GM12878 (cell line): Measurements from ENCODE around the gene GPR107. TPM values are rescaled to one million over a fixed set of nuclear protein-coding genes. Genes with fewer than 3 reads are reported as not detected.

Experiments used
- ATAC-seq: fragments of 200-7000 bp; cut with Tn5 transposase; 3 replicates; pipeline ENCODE4 v1.9.1; 2020; ENCODE audit warnings: mild to moderate bottlenecking, moderate library complexity
- BruUV-seq: library from RNA; stranded (reverse); fragments of 400-500 nt; replicated peaks from 2 replicates; lab custom pipeline; 2021; lab: Mats Ljungman, UMichigan
- CTCF ChIA-PET: fragments of 300-600 bp; sonication (Branson Sonifier 250); formaldehyde crosslinking; extraction: SDS; loops from one replicate; lab custom pipeline; 2021; ENCODE audit warnings: inconsistent platforms; lab: Yijun Ruan, JAX
- POLR2A ChIA-PET: fragments of 350-600 bp; formaldehyde crosslinking; extraction: SDS; loops from one replicate; lab custom pipeline; 2021; ENCODE audit warnings: inconsistent platforms; lab: Charles Lee
- RAD21 ChIA-PET: fragments of 300-600 bp; sonication (Branson Sonifier 250); formaldehyde crosslinking; loops from one replicate; lab custom pipeline; 2023; ENCODE audit warnings: antibody characterized with exemption; ENCODE audit not compliant: unreplicated experiment; lab: Charles Lee
- SMC1A ChIA-PET: fragments of 300-600 bp; sonication (Branson Sonifier 250); formaldehyde crosslinking; loops from one replicate; lab custom pipeline; 2023; ENCODE audit not compliant: unreplicated experiment, uncharacterized antibody; lab: Charles Lee
- DNase-seq: peaks from one replicate; pipeline ENCODE4 v3.0.0-alpha.2; 2011; ENCODE audit warnings: low read depth, low spot score
- FAIRE-seq: peaks from 3 replicates; lab custom pipeline; 2011; peaks lifted over from hg19 to GRCh38; lab: Jason Lieb, UNC
- H2AFZ ChIP-seq: 2 replicates; pipeline ENCODE4 v1.6.0; 2011; ENCODE audit warnings: low read depth, low read length, control low read depth; ENCODE audit not compliant: control insufficient read depth
- H3K27ac ChIP-seq: 2 replicates; pipeline ENCODE4 v1.5.1; 2011; ENCODE audit warnings: control low read depth; ENCODE audit not compliant: control insufficient read depth, insufficient read depth
- H3K27me3 ChIP-seq, 2 experiments: replicated peaks in 1 of 2; 2 replicates each; pipeline versions ENCODE4 v1.6.0 to v1.6.1; 2011; ENCODE audit warnings: low read length in 1 of 2; ENCODE audit not compliant: control insufficient read depth in 2 of 2, insufficient read depth in 2 of 2
- H3K36me3 ChIP-seq, 2 experiments: 2 replicates each; pipeline ENCODE4 v1.5.1; 2011; ENCODE audit warnings: low read length in 1 of 2; ENCODE audit not compliant: control insufficient read depth in 2 of 2, insufficient read depth in 2 of 2
- H3K4me1 ChIP-seq: 2 replicates; pipeline ENCODE4 v1.6.1; 2011; ENCODE audit warnings: mild to moderate bottlenecking, low read length, moderate library complexity, mixed read lengths; ENCODE audit not compliant: control insufficient read depth, insufficient read depth
- H3K4me2 ChIP-seq: 2 replicates; pipeline ENCODE4 v1.6.0; 2011; ENCODE audit warnings: control low read depth; ENCODE audit not compliant: control insufficient read depth, insufficient read depth
- H3K4me3 ChIP-seq: fragments of 200-600 bp; sonication (generic); 2 replicates; pipeline ENCODE4 v1.5.1; 2016
- H3K79me2 ChIP-seq: 2 replicates; pipeline ENCODE4 v1.6.0; 2011; ENCODE audit warnings: low read length; ENCODE audit not compliant: control insufficient read depth, insufficient read depth
- H3K9ac ChIP-seq: 2 replicates; pipeline ENCODE4 v1.8.0; 2011; ENCODE audit warnings: low read length, control low read depth, mixed read lengths; ENCODE audit not compliant: control insufficient read depth, insufficient read depth
- H3K9me3 ChIP-seq: replicated peaks from 3 replicates; pipeline ENCODE4 v1.5.1; 2011; ENCODE audit warnings: mild to moderate bottlenecking, low read length; ENCODE audit not compliant: control insufficient read depth, insufficient read depth
- H4K20me1 ChIP-seq: 2 replicates; pipeline ENCODE4 v1.6.0; 2011; ENCODE audit not compliant: control insufficient read depth, insufficient read depth
- BMI1 ChIP-seq: fragments of 450-650 bp; IDR thresholded peaks from 2 replicates; pipeline ENCODE4 v1.6.1; 2016; ENCODE audit warnings: mild to moderate bottlenecking, moderate library complexity, borderline replicate concordance
- CHD1 ChIP-seq: IDR thresholded peaks from 2 replicates; pipeline ENCODE4 v1.6.1; 2012; ENCODE audit warnings: low read depth, low read length, improper control_type of control experiment
- MEF2A ChIP-seq: IDR thresholded peaks from 2 replicates; pipeline ENCODE4 v1.6.1; 2011; ENCODE audit warnings: low read depth, mild to moderate bottlenecking, low read length, moderate library complexity; ENCODE audit not compliant: insufficient read depth
- MTA2 ChIP-seq: fragments of 450-650 bp; IDR thresholded peaks from 2 replicates; pipeline ENCODE4 v1.6.1; 2016; ENCODE audit warnings: low read depth, mild to moderate bottlenecking, moderate library complexity
- SIN3A ChIP-seq: IDR thresholded peaks from 2 replicates; pipeline ENCODE4 v1.6.1; 2012; ENCODE audit warnings: low read depth, low read length, improper control_type of control experiment
- SMC3 ChIP-seq: IDR thresholded peaks from 2 replicates; pipeline ENCODE4 v1.6.1; 2011; ENCODE audit warnings: low read length, improper control_type of control experiment, borderline replicate concordance
- WGBS: methylation state at CpG from one replicate; pipeline ENCODE4 v1.1.6; 2016; ENCODE audit warnings: low lambda C conversion rate; ENCODE audit not compliant: insufficient replicate concordance, insufficient coverage; ENCODE audit errors: missing lambda C conversion rate; 5-methylcytosine and 5-hydroxymethylcytosine counted together
- in situ Hi-C: fragments of 300-500 bp; cut with MboI; formaldehyde crosslinking; loops from 9 replicates; pipeline ENCODE4 v1.14.3; 2018; ENCODE audit warnings: mixed read lengths
- intact Hi-C: fragments of 100-400 bp; cut with micrococcal nuclease; formaldehyde crosslinking; loops from one replicate; pipeline ENCODE4 v1.14.2; 2022; ENCODE audit not compliant: unreplicated experiment
- polyA plus RNA-seq, 11 experiments: library from polyadenylated mRNA; depleted of rRNA in 4 of 11; unstranded in 6 of 11; stranded (reverse) in 5 of 11; fragments of >200 nt; fragmentation: Nextera tagmentation in 4 of 11; fragmentation: Illumina TruSeq in 1 of 11; extraction: Ambion mirVana in 4 of 11; extraction: Trizol in 1 of 11; gene quantifications; 1 replicate in 1 of 11; 2 replicates in 10 of 11; pipeline versions ENCODE4 v1.2.1 to v1.2.3, GENCODE V29; 2011 to 2016; ENCODE audit warnings: inconsistent platforms in 2 of 11, missing spikeins in 2 of 11, low read depth in 1 of 11
- total RNA-seq, 4 experiments: library from RNA; depleted of rRNA in 3 of 4; stranded (reverse); fragments of >200 nt in 3 of 4; fragmentation: Illumina TruSeq in 1 of 4; extraction: Trizol in 1 of 4; gene quantifications; 2 replicates each; pipeline versions ENCODE4 v1.2.1 to v1.2.3, GENCODE V29; 2013 to 2021
- TF ChIP-seq, protein P1 (sequence below): fragments of 450-650 bp; IDR thresholded peaks from 2 replicates; pipeline ENCODE4 v1.6.1; 2017; ENCODE audit warnings: mild to moderate bottlenecking
- TF ChIP-seq, protein P2 (sequence below): fragments of 450-650 bp; IDR thresholded peaks from 2 replicates; pipeline ENCODE4 v1.6.1; 2016; ENCODE audit warnings: mild to moderate bottlenecking

GPR107 gene
- total and polyA plus RNA-seq, 10 of the 15 experiments (the other 5 are each of a cell fraction or from before 2014, with no cell fraction given) = 2.7 to 21.4 (median 10.6) TPM

DNA sequence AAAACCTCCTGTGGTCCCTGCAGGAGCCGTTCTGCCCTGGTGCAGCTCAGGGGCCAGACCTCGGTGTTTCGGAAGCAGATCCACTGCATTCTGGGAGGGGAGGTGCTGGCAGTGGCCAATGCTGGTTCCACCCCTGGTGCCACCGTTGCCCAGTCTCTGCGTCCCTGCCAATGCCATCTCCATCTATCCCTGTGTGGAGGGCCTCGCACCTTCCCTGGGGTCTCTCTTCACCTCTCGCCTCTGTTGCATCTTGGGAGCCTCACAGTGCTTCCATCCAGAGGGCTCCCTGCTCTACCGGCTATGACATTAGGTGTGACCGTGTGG lies 133.8 kb downstream of the GPR107 start:
- Histone ChIP-seq H2AFZ (no peak overlapping the region), H3K4me1 (no peaks in the 10 kb centered on the region), H3K4me3 (no peak overlapping the region), H3K36me3 (no peaks in the 10 kb centered on the region), H3K9me3 (no peaks in the 10 kb centered on the region), H3K27ac (no peak overlapping the region), H4K20me1 (no peaks in the 10 kb centered on the region), H3K4me2 (no peak overlapping the region), H3K79me2 (no peaks in the 10 kb centered on the region), H3K9ac (no peak overlapping the region), H3K27me3 (no peaks in the 10 kb centered on the region; a peak in 2 of 4 replicates)
- no TSS peak for BruUV-seq
- CTCF ChIA-PET = no interaction called here
- POLR2A ChIA-PET = no interaction called here
- DNase-seq (no peak), FAIRE-seq (no peak), ATAC-seq (no peak)
- RAD21 ChIA-PET = no interaction called here
- SMC1A ChIA-PET = interaction anchor here (1.2 kb wide), 1 partner anchor 80 kb away, joined by 3 read pairs; no protein-coding TSS in a partner anchor
- in situ Hi-C loops = no loop called here
- intact Hi-C loops = no loop called here
- TF ChIP-seq MEF2A = no peak
- TF ChIP-seq, protein P1, sequence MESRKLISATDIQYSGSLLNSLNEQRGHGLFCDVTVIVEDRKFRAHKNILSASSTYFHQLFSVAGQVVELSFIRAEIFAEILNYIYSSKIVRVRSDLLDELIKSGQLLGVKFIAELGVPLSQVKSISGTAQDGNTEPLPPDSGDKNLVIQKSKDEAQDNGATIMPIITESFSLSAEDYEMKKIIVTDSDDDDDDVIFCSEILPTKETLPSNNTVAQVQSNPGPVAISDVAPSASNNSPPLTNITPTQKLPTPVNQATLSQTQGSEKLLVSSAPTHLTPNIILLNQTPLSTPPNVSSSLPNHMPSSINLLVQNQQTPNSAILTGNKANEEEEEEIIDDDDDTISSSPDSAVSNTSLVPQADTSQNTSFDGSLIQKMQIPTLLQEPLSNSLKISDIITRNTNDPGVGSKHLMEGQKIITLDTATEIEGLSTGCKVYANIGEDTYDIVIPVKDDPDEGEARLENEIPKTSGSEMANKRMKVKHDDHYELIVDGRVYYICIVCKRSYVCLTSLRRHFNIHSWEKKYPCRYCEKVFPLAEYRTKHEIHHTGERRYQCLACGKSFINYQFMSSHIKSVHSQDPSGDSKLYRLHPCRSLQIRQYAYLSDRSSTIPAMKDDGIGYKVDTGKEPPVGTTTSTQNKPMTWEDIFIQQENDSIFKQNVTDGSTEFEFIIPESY = no peak
- TF ChIP-seq CHD1 = no peak
- TF ChIP-seq SIN3A = no peak
- TF ChIP-seq MTA2 = no peak
- TF ChIP-seq, protein P2, sequence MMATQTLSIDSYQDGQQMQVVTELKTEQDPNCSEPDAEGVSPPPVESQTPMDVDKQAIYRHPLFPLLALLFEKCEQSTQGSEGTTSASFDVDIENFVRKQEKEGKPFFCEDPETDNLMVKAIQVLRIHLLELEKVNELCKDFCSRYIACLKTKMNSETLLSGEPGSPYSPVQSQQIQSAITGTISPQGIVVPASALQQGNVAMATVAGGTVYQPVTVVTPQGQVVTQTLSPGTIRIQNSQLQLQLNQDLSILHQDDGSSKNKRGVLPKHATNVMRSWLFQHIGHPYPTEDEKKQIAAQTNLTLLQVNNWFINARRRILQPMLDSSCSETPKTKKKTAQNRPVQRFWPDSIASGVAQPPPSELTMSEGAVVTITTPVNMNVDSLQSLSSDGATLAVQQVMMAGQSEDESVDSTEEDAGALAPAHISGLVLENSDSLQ = no peak
- no peak for TF ChIP-seq BMI1
- TF ChIP-seq SMC3 = no peak
- WGBS = 34% methylated on average over 9 of the region's 9 CpGs
